GM12878 (cell line): ENCODE measurements around the gene RBM10. TPM values are rescaled to one million over a fixed set of nuclear protein-coding genes. Genes with fewer than 3 reads are reported as not detected.

Experiments
- ATAC-seq: fragments of 200-7000 bp; cut with Tn5 transposase; 3 replicates; pipeline ENCODE4 v1.9.1; 2020; ENCODE audit warnings: mild to moderate bottlenecking, moderate library complexity
- BruUV-seq: library from RNA; stranded (reverse); fragments of 400-500 nt; replicated peaks from 2 replicates; lab custom pipeline; 2021; lab: Mats Ljungman, UMichigan
- CTCF ChIA-PET: fragments of 300-600 bp; sonication (Branson Sonifier 250); formaldehyde crosslinking; extraction: SDS; loops from one replicate; lab custom pipeline; 2021; ENCODE audit warnings: inconsistent platforms; lab: Yijun Ruan, JAX
- POLR2A ChIA-PET: fragments of 350-600 bp; formaldehyde crosslinking; extraction: SDS; loops from one replicate; lab custom pipeline; 2021; ENCODE audit warnings: inconsistent platforms; lab: Charles Lee
- RAD21 ChIA-PET: fragments of 300-600 bp; sonication (Branson Sonifier 250); formaldehyde crosslinking; loops from one replicate; lab custom pipeline; 2023; ENCODE audit warnings: antibody characterized with exemption; ENCODE audit not compliant: unreplicated experiment; lab: Charles Lee
- SMC1A ChIA-PET: fragments of 300-600 bp; sonication (Branson Sonifier 250); formaldehyde crosslinking; loops from one replicate; lab custom pipeline; 2023; ENCODE audit not compliant: unreplicated experiment, uncharacterized antibody; lab: Charles Lee
- DNase-seq: peaks from one replicate; pipeline ENCODE4 v3.0.0-alpha.2; 2011; ENCODE audit warnings: low read depth, low spot score
- FAIRE-seq: peaks from 3 replicates; lab custom pipeline; 2011; peaks lifted over from hg19 to GRCh38; lab: Jason Lieb, UNC
- H2AFZ ChIP-seq: 2 replicates; pipeline ENCODE4 v1.6.0; 2011; ENCODE audit warnings: low read depth, low read length, control low read depth; ENCODE audit not compliant: control insufficient read depth
- H3K27ac ChIP-seq: 2 replicates; pipeline ENCODE4 v1.5.1; 2011; ENCODE audit warnings: control low read depth; ENCODE audit not compliant: control insufficient read depth, insufficient read depth
- H3K27me3 ChIP-seq, 2 experiments: replicated peaks in 1 of 2; 2 replicates each; pipeline versions ENCODE4 v1.6.0 to v1.6.1; 2011; ENCODE audit warnings: low read length in 1 of 2; ENCODE audit not compliant: control insufficient read depth in 2 of 2, insufficient read depth in 2 of 2
- H3K36me3 ChIP-seq, 2 experiments: 2 replicates each; pipeline ENCODE4 v1.5.1; 2011; ENCODE audit warnings: low read length in 1 of 2; ENCODE audit not compliant: control insufficient read depth in 2 of 2, insufficient read depth in 2 of 2
- H3K4me1 ChIP-seq: 2 replicates; pipeline ENCODE4 v1.6.1; 2011; ENCODE audit warnings: mild to moderate bottlenecking, low read length, moderate library complexity, mixed read lengths; ENCODE audit not compliant: control insufficient read depth, insufficient read depth
- H3K4me2 ChIP-seq: 2 replicates; pipeline ENCODE4 v1.6.0; 2011; ENCODE audit warnings: control low read depth; ENCODE audit not compliant: control insufficient read depth, insufficient read depth
- H3K4me3 ChIP-seq: fragments of 200-600 bp; sonication (generic); 2 replicates; pipeline ENCODE4 v1.5.1; 2016
- H3K79me2 ChIP-seq: 2 replicates; pipeline ENCODE4 v1.6.0; 2011; ENCODE audit warnings: low read length; ENCODE audit not compliant: control insufficient read depth, insufficient read depth
- H3K9ac ChIP-seq: 2 replicates; pipeline ENCODE4 v1.8.0; 2011; ENCODE audit warnings: low read length, control low read depth, mixed read lengths; ENCODE audit not compliant: control insufficient read depth, insufficient read depth
- H3K9me3 ChIP-seq: replicated peaks from 3 replicates; pipeline ENCODE4 v1.5.1; 2011; ENCODE audit warnings: mild to moderate bottlenecking, low read length; ENCODE audit not compliant: control insufficient read depth, insufficient read depth
- H4K20me1 ChIP-seq: 2 replicates; pipeline ENCODE4 v1.6.0; 2011; ENCODE audit not compliant: control insufficient read depth, insufficient read depth
- CBX3 ChIP-seq: fragments of 200-600 bp; sonication (generic); IDR thresholded peaks from 2 replicates; pipeline ENCODE4 v1.6.1; 2016; ENCODE audit warnings: low read depth, borderline replicate concordance
- CTCF ChIP-seq, 3 experiments: IDR thresholded peaks in 2 of 3; conservative IDR thresholded peaks in 1 of 3; 2 replicates each; pipeline ENCODE4 v1.5.1; 2011; ENCODE audit warnings: low read depth in 3 of 3, low read length in 3 of 3, mild to moderate bottlenecking in 3 of 3, control low read depth in 2 of 3, moderate library complexity in 2 of 3, inconsistent platforms in 1 of 3, mixed read lengths in 1 of 3; ENCODE audit not compliant: control insufficient read depth in 2 of 3, insufficient read depth in 1 of 3; ENCODE audit errors: extremely low read depth in 1 of 3
- FOXK2 ChIP-seq: fragments of 450-650 bp; IDR thresholded peaks from 2 replicates; pipeline ENCODE4 v1.6.1; 2017; ENCODE audit warnings: mild to moderate bottlenecking, moderate library complexity
- KAT2A ChIP-seq: conservative IDR thresholded peaks from 2 replicates; pipeline ENCODE4 v1.6.1; 2011; ENCODE audit warnings: low read depth, low read length; ENCODE audit not compliant: control insufficient read depth
- MYB ChIP-seq: fragments of 150-350 bp; IDR thresholded peaks from 2 replicates; pipeline ENCODE4 v1.6.1; 2014; ENCODE audit warnings: mild to moderate bottlenecking, low read depth, low read length, borderline replicate concordance
- NRF1 ChIP-seq: conservative IDR thresholded peaks from 2 replicates; pipeline ENCODE4 v1.6.1; 2011; ENCODE audit warnings: mild to moderate bottlenecking, low read depth, low read length, improper control_type of control experiment
- PAX5 ChIP-seq: IDR thresholded peaks from 2 replicates; pipeline ENCODE4 v1.6.1; 2011; ENCODE audit warnings: low read depth, low read length, borderline replicate concordance
- RAD21 ChIP-seq: IDR thresholded peaks from 2 replicates; pipeline ENCODE4 v1.6.1; 2011; ENCODE audit warnings: mild to moderate bottlenecking, low read depth, low read length, moderate library complexity; ENCODE audit not compliant: insufficient read depth
- SUZ12 ChIP-seq: fragments of 200-600 bp; sonication (generic); IDR thresholded peaks from one replicate; pipeline ENCODE4 v1.6.1; 2018; ENCODE audit warnings: antibody characterized with exemption, mild to moderate bottlenecking; ENCODE audit not compliant: unreplicated experiment
- USF2 ChIP-seq: IDR thresholded peaks from 2 replicates; pipeline ENCODE4 v1.6.1; 2011; ENCODE audit warnings: low read depth, low read length, improper control_type of control experiment, borderline replicate concordance
- YBX1 ChIP-seq: fragments of 450-650 bp; IDR thresholded peaks from 2 replicates; pipeline ENCODE4 v1.6.1; 2016; ENCODE audit warnings: antibody characterized with exemption
- ZNF274 ChIP-seq: IDR thresholded peaks from one replicate; pipeline ENCODE4 v1.8.0; 2011; ENCODE audit not compliant: insufficient read length, insufficient read depth
- WGBS: methylation state at CpG from one replicate; pipeline ENCODE4 v1.1.6; 2016; ENCODE audit warnings: low lambda C conversion rate; ENCODE audit not compliant: insufficient replicate concordance, insufficient coverage; ENCODE audit errors: missing lambda C conversion rate; 5-methylcytosine and 5-hydroxymethylcytosine counted together
- in situ Hi-C: fragments of 300-500 bp; cut with MboI; formaldehyde crosslinking; loops from 9 replicates; pipeline ENCODE4 v1.14.3; 2018; ENCODE audit warnings: mixed read lengths
- intact Hi-C: fragments of 100-400 bp; cut with micrococcal nuclease; formaldehyde crosslinking; loops from one replicate; pipeline ENCODE4 v1.14.2; 2022; ENCODE audit not compliant: unreplicated experiment
- polyA plus RNA-seq, 11 experiments: library from polyadenylated mRNA; depleted of rRNA in 4 of 11; unstranded in 6 of 11; stranded (reverse) in 5 of 11; fragments of >200 nt; fragmentation: Nextera tagmentation in 4 of 11; fragmentation: Illumina TruSeq in 1 of 11; extraction: Ambion mirVana in 4 of 11; extraction: Trizol in 1 of 11; gene quantifications; 1 replicate in 1 of 11; 2 replicates in 10 of 11; pipeline versions ENCODE4 v1.2.1 to v1.2.3, GENCODE V29; 2011 to 2016; ENCODE audit warnings: inconsistent platforms in 2 of 11, missing spikeins in 2 of 11, low read depth in 1 of 11
- total RNA-seq, 4 experiments: library from RNA; depleted of rRNA in 3 of 4; stranded (reverse); fragments of >200 nt in 3 of 4; fragmentation: Illumina TruSeq in 1 of 4; extraction: Trizol in 1 of 4; gene quantifications; 2 replicates each; pipeline versions ENCODE4 v1.2.1 to v1.2.3, GENCODE V29; 2013 to 2021

The RBM10 gene
- total and polyA plus RNA-seq, 10 of the 15 experiments (the other 5 are each of a cell fraction or from before 2014, with no cell fraction given) = 1.4 to 60.0 (median 29.8) TPM

GRCh38 chrX:47168495-47169073, 23.6 kb downstream of the RBM10 start:
- SMC1A ChIA-PET = no interaction called here
- ATAC-seq (no peak), FAIRE-seq (no peak), DNase-seq (no peak)
- 49% methylated on average over 5 of the region's 6 CpGs for WGBS
- H3K4me2 ChIP-seq = no peak overlapping the region
- POLR2A ChIA-PET = no interaction called here
- intact Hi-C loops (no loop called here), in situ Hi-C loops (no loop called here)
- CTCF ChIA-PET = interaction anchor here (1.3 kb wide), 1 partner anchor 26 kb away, joined by 3 read pairs; no protein-coding TSS in a partner anchor
- no peak overlapping the region for H3K4me3 ChIP-seq
- no peaks in the 10 kb centered on the region for H3K4me1 ChIP-seq
- peaks cover 0 to 8% of the 10 kb centered on the region in 2 experiments; a peak in 2 of 4 replicates for H3K36me3 ChIP-seq
- no peak overlapping the region for H3K27ac ChIP-seq
- H3K9ac ChIP-seq = no peak overlapping the region
- H4K20me1 ChIP-seq = no peaks in the 10 kb centered on the region
- H2AFZ ChIP-seq = no peak overlapping the region
- peaks cover 2% of the 10 kb centered on the region; the same call in 1 of the 2 replicates for H3K79me2 ChIP-seq
- RAD21 ChIA-PET = no interaction called here
- H3K9me3 ChIP-seq = no peaks in the 10 kb centered on the region; the same call in 2 of the 3 replicates
- TF ChIP-seq PAX5 (no peak), CBX3 (no peak), USF2 (no peak), FOXK2 (no peak), SUZ12 (no peak), CTCF (IDR thresholded peaks at IDR 0.05 in 2 of 3, conservative IDR thresholded peaks at IDR 0.05 in 1 of 3; ENCODE audit: control insufficient read depth in 2 of 3, extremely low read depth in 1 of 3, insufficient read depth in 1 of 3, low read depth in 3 of 3, low read length in 3 of 3) (no peak), MYB (no peak), KAT2A (no peak), ZNF274 (no peak), RAD21 (no peak), NRF1 (no peak), YBX1 (no peak)
- no peaks in the 10 kb centered on the region for H3K27me3 ChIP-seq
- BruUV-seq = no TSS peak
